Uterus (tissue), 2 donors: ENCODE measurements around the gene MAGOHB.

Experiments
- POLR2A ChIP-seq, 2 donors: fragments of 450-650 bp; IDR thresholded peaks; one replicate each; pipeline ENCODE4 v1.6.1; 2016; ENCODE audit warnings: antibody characterized with exemption in 2 of 2, mild to moderate bottlenecking in 1 of 2, moderate library complexity in 1 of 2
- TF ChIP-seq, protein P1 (sequence below), 4 experiments: fragments of 200-600 bp in 2 of 4; fragments of 450-650 bp in 2 of 4; sonication (generic) in 2 of 4; IDR thresholded peaks; one replicate each; pipeline ENCODE4 v1.5.1; 2016 to 2019; ENCODE audit warnings: antibody characterized with exemption in 4 of 4, mild to moderate bottlenecking in 2 of 4, moderate library complexity in 1 of 4

DNA sequence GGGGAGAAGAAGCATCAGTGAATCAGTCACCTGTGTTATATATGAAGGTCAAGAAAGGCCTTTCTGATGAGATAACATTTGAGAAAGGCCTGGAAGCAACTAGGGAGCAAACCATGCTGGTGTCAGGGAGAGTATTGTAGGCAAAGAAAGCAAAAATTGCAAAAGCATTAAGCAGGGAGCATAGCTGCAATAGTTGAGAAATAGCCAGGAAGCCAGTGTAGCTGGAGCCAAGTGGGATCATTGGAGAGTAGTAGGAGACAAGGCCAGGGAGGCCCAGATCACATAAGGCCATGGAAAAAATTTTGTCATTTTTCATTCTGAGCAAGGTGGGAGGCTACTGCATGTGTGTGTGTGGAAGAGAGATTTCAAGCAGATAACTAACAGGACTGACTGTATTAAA, 18.8 kb upstream of the MAGOHB start:
- TF ChIP-seq, protein P1, sequence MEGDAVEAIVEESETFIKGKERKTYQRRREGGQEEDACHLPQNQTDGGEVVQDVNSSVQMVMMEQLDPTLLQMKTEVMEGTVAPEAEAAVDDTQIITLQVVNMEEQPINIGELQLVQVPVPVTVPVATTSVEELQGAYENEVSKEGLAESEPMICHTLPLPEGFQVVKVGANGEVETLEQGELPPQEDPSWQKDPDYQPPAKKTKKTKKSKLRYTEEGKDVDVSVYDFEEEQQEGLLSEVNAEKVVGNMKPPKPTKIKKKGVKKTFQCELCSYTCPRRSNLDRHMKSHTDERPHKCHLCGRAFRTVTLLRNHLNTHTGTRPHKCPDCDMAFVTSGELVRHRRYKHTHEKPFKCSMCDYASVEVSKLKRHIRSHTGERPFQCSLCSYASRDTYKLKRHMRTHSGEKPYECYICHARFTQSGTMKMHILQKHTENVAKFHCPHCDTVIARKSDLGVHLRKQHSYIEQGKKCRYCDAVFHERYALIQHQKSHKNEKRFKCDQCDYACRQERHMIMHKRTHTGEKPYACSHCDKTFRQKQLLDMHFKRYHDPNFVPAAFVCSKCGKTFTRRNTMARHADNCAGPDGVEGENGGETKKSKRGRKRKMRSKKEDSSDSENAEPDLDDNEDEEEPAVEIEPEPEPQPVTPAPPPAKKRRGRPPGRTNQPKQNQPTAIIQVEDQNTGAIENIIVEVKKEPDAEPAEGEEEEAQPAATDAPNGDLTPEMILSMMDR (IDR thresholded peaks at IDR 0.05), result no peak
- no peak for TF ChIP-seq POLR2A (IDR thresholded peaks at IDR 0.05)
